B cell (primary cell): ENCODE data around the gene PLCB1.

Source experiments
- CTCF ChIP-seq: fragments of 200-600 bp; IDR thresholded peaks from one replicate; pipeline ENCODE4 v1.8.0; 2022; ENCODE audit warnings: antibody characterized with exemption, mild to moderate bottlenecking
- EZH2 ChIP-seq: IDR thresholded peaks from 2 replicates; pipeline ENCODE4 v1.6.1; 2012; ENCODE audit warnings: borderline replicate concordance, low read depth, mild to moderate bottlenecking, moderate library complexity, low read length; ENCODE audit not compliant: insufficient read depth, poor library complexity, severe bottlenecking

- TF ChIP-seq CTCF (no peak), EZH2 (no peak)
These were observed 447.0 kb downstream of the PLCB1 start for GRCh38 chr20:8579035-8579434.
